OCI-LY7 (cell line): ENCODE measurements around the gene KCNQ1.

ENCODE experiments used
- CTCF ChIP-seq: fragments of 200-600 bp; sonication (generic); conservative IDR thresholded peaks from 2 replicates; pipeline ENCODE4 v1.5.1; 2014; ENCODE audit warnings: mild to moderate bottlenecking, antibody characterized with exemption, low read length, moderate library complexity, mixed read lengths
- EZH2phosphoT487 ChIP-seq: fragments of 200-600 bp; sonication (generic); IDR thresholded peaks from 2 replicates; pipeline ENCODE4 v1.6.1; 2018; ENCODE audit warnings: low read depth, borderline replicate concordance, mild to moderate bottlenecking, mixed run types, antibody characterized with exemption, low read length, moderate library complexity, mixed read lengths

GRCh38 chr11:2552210-2552609 is 107.4 kb downstream of the KCNQ1 start:
- TF ChIP-seq CTCF (no peak), EZH2phosphoT487 (no peak)
